IgD-negative memory B cell (primary cell): ENCODE measurements around the gene CPEB4. TPM values are rescaled to one million over a fixed set of nuclear protein-coding genes. Genes with fewer than 3 reads are reported as not detected.
A peak's percentile ranks its signal among the peaks of the same experiment; 100 is the strongest.

Experiments
- H3K27ac Mint-ChIP-seq, 3 donors: one replicate each; pipeline ENCODE4 v1.8.0; 2020 to 2022; ENCODE audit warnings: mild to moderate bottlenecking in 3 of 3, mixed read lengths in 3 of 3, moderate library complexity in 1 of 3
- H3K27me3 Mint-ChIP-seq: one replicate; pipeline ENCODE4 v1.8.0; 2021; ENCODE audit warnings: mixed read lengths
- H3K36me3 Mint-ChIP-seq: one replicate; pipeline ENCODE4 v1.8.0; 2020; ENCODE audit warnings: mild to moderate bottlenecking, mixed read lengths
- H3K4me1 Mint-ChIP-seq, 3 donors: one replicate each; pipeline ENCODE4 v1.8.0; 2020 to 2022; ENCODE audit warnings: mixed read lengths in 3 of 3, mild to moderate bottlenecking in 1 of 3
- H3K4me3 Mint-ChIP-seq, 4 donors: one replicate each; pipeline ENCODE4 v1.8.0; 2020 to 2022; ENCODE audit warnings: mild to moderate bottlenecking in 4 of 4, mixed read lengths in 4 of 4, moderate library complexity in 3 of 4
- H3K9me3 Mint-ChIP-seq, 3 donors: one replicate each; pipeline ENCODE4 v1.8.0; 2020 to 2021; ENCODE audit warnings: mixed read lengths in 3 of 3, mild to moderate bottlenecking in 1 of 3
- polyA plus RNA-seq: library from polyadenylated mRNA; unstranded; fragments of 300-500 nt; fragmentation: Illumina TruSeq; gene quantifications from one replicate; pipeline ENCODE4 v1.2.3, GENCODE V29; 2021

Gene CPEB4
- polyA plus RNA-seq, 1 donor from 2014 or later = 8.4 TPM

- Mint-ChIP-seq H3K36me3 (peaks cover 10% of the 10 kb centered on the region), H3K4me1 (peaks cover 34 to 64% (median 41%) of the 10 kb centered on the region in 3 donors), H3K27me3 (no peaks in the 10 kb centered on the region), H3K4me3 (no peak overlapping the region), H3K27ac (no peak overlapping the region), H3K9me3 (no peaks in the 10 kb centered on the region)
These were observed 16.0 kb downstream of the CPEB4 start for GRCh38 chr5:173904151-173904550.

DNA sequence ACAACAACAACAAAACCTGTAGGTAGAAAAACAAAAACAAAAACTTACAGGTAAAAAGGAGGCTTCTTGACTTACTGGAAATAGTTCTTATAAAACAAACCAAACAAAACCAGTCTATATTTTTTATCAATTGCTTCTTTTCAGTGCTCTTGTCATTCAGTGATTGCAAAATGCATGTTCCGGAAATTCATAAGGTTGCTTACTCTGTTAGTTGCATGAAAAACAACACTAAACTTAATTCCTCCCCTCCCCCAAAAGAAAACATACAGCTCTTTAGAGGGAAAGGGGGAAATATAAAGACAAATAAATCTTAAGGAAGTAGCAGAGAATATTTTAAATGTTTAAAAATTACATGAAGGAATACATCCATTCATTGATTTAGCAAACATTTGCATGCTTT is 19.1 kb downstream of the CPEB4 start:
- H3K36me3 Mint-ChIP-seq = peaks cover 8% of the 10 kb centered on the region
- no peaks in the 10 kb centered on the region for H3K27me3 Mint-ChIP-seq
- no peak overlapping the region for H3K27ac Mint-ChIP-seq
- peak overlapping the region in 1 of 4 donors; percentile 23 for H3K4me3 Mint-ChIP-seq
- H3K4me1 Mint-ChIP-seq = peaks cover 28 to 53% (median 40%) of the 10 kb centered on the region in 3 donors
- no peaks in the 10 kb centered on the region for H3K9me3 Mint-ChIP-seq

DNA sequence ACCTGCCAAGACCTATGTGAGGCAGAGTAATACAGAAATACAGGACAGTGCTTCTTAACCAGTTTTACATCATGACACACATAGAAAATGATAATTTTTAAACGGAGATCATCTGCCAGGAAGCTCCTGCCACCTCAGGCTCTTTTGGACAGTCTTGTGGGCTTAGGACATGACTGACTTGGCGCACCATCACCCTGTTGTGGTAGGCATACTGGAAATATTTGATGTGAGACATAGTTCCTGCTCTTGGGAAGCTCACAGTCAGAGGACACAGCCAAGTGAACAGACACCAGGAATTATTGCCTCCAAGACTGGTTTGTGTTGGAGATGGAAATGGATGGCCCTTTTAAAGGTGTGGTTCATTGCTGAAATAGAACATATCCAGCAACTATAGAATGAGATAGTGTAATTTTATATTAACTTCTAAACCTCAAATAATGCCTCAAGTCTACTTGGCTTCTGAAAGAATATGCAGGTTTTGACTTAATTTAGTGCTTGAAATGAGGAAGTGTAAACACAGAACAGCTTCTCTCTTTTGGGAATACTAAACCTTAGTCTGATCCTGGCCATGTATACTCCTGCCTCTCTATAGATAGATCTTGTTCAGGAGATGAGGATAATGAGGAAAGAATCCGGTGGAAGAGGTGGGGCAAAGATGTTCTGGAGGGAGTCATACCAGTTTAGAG is 19.7 kb downstream of the CPEB4 start:
- Mint-ChIP-seq H3K27me3 (no peaks in the 10 kb centered on the region), H3K36me3 (peaks cover 7% of the 10 kb centered on the region), H3K4me3 (peak overlapping the region in 1 of 4 donors; percentile 23), H3K27ac (peak overlapping the region in 1 of 3 donors; percentile 26), H3K9me3 (no peaks in the 10 kb centered on the region), H3K4me1 (peaks cover 27 to 48% (median 38%) of the 10 kb centered on the region in 3 donors)

- H3K9me3 Mint-ChIP-seq = no peaks in the 10 kb centered on the region
- H3K27me3 Mint-ChIP-seq = no peaks in the 10 kb centered on the region
- peak overlapping the region in 1 of 3 donors; percentile 56 for H3K27ac Mint-ChIP-seq
- H3K4me3 Mint-ChIP-seq = no peak overlapping the region
- peaks cover 23 to 35% (median 27%) of the 10 kb centered on the region in 3 donors for H3K4me1 Mint-ChIP-seq
- peaks cover 6% of the 10 kb centered on the region for H3K36me3 Mint-ChIP-seq
These were observed 21.1 kb downstream of the CPEB4 start for GRCh38 chr5:173909199-173909598.

GRCh38 chr5:173910215-173910614 is 22.1 kb downstream of the CPEB4 start:
- H3K4me1 Mint-ChIP-seq = peaks cover 23 to 35% (median 27%) of the 10 kb centered on the region in 3 donors
- no peak overlapping the region for H3K4me3 Mint-ChIP-seq
- no peaks in the 10 kb centered on the region for H3K27me3 Mint-ChIP-seq
- H3K36me3 Mint-ChIP-seq = peaks cover 6% of the 10 kb centered on the region
- H3K27ac Mint-ChIP-seq = no peak overlapping the region
- H3K9me3 Mint-ChIP-seq = no peaks in the 10 kb centered on the region

DNA sequence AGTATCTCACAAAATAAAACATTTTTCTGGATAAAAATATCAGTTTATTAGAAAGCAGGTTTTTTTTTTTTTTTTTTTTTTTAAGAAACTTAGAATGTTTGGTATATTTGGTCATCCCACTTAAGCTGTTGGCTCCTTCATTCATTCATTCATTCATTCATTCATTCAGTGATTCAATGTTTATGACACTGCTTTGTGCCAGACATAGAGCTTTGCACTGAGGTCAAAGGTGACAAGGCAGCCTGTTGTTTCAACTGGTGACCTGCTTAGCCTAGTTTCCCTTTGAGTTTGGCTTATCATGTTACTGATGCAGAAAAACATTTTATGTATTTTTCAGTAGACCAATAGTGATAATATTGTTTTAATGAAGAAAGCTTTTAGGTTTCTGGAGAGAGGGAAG is 23.5 kb downstream of the CPEB4 start:
- Mint-ChIP-seq H3K27ac (no peak overlapping the region), H3K9me3 (no peaks in the 10 kb centered on the region), H3K4me1 (peaks cover 24 to 35% (median 32%) of the 10 kb centered on the region in 3 donors), H3K36me3 (peaks cover 7% of the 10 kb centered on the region), H3K27me3 (no peaks in the 10 kb centered on the region), H3K4me3 (no peak overlapping the region)

- peaks cover 7% of the 10 kb centered on the region for H3K36me3 Mint-ChIP-seq
- H3K9me3 Mint-ChIP-seq = no peaks in the 10 kb centered on the region
- H3K27me3 Mint-ChIP-seq = no peaks in the 10 kb centered on the region
- no peak overlapping the region for H3K4me3 Mint-ChIP-seq
- H3K27ac Mint-ChIP-seq = no peak overlapping the region
- H3K4me1 Mint-ChIP-seq = peaks cover 11 to 20% (median 16%) of the 10 kb centered on the region in 3 donors
These were observed 25.7 kb downstream of the CPEB4 start for GRCh38 chr5:173913686-173914321.

- H3K36me3 Mint-ChIP-seq = peaks cover 7% of the 10 kb centered on the region
- no peaks in the 10 kb centered on the region for H3K9me3 Mint-ChIP-seq
- H3K27me3 Mint-ChIP-seq = no peaks in the 10 kb centered on the region
- no peak overlapping the region for H3K4me3 Mint-ChIP-seq
- peaks cover 6 to 10% (median 7%) of the 10 kb centered on the region in 3 donors for H3K4me1 Mint-ChIP-seq
- H3K27ac Mint-ChIP-seq = no peak overlapping the region
These were observed 27.3 kb downstream of the CPEB4 start for GRCh38 chr5:173915310-173916014.

GRCh38 chr5:173916233-173916632 is 28.1 kb downstream of the CPEB4 start:
- Mint-ChIP-seq H3K9me3 (no peaks in the 10 kb centered on the region), H3K36me3 (peaks cover 6% of the 10 kb centered on the region), H3K27ac (peak overlapping the region in 2 of 3 donors; percentile 41 to 85), H3K27me3 (no peaks in the 10 kb centered on the region), H3K4me3 (peak overlapping the region in 2 of 4 donors; percentile 52 to 61), H3K4me1 (peaks cover 7 to 10% (median 7%) of the 10 kb centered on the region in 3 donors)

DNA sequence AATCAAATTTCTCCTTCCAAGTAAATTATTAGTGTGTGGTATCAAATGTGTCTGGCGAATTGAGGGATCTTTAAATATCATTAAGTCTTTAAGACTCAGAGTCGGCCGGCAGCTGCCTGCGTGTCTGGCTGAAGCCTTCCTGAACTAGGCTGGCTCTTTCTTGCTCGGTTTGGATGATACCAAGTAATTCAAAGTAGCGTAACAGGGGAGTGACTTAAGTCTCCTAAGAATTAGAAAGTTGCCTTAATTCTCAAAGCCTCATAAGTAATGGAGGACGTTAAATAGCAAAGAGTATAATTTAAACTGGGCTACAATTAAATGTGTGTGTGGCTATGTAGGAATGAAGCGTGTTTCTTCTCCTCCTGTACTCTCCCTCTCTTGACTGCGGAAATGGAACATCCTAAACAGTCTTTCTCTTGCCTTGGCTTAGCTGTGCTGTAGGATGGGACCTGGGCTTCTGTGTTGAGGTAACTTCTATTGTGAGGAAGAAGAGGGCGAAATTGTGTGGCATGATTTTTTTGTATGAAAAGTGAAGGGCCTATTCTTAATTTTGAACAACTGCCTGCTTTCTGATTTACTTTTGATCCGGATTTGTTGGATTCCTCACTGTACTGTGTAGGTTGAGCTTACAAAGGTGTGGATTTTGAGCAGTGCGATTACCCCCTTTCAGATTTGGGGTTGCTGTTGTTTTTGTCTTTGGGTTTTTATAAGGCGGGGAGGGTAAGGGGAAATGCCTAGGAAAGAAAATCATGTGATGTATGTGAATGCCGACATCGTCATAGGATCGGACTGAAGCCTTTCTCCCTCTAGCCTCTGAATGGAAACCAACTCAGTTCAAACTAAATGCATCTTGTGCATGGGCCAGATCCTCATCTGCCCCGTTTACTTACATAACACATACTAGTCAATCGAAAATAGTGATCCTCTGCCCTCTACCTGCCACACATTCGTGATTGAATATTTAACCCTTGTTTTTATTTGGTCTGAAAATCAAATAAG is 29.9 kb downstream of the CPEB4 start:
- Mint-ChIP-seq H3K4me3 (no peak overlapping the region), H3K27me3 (no peaks in the 10 kb centered on the region), H3K27ac (no peak overlapping the region), H3K9me3 (no peaks in the 10 kb centered on the region), H3K36me3 (peaks cover 4% of the 10 kb centered on the region), H3K4me1 (peaks cover 5 to 10% (median 8%) of the 10 kb centered on the region in 3 donors)

DNA sequence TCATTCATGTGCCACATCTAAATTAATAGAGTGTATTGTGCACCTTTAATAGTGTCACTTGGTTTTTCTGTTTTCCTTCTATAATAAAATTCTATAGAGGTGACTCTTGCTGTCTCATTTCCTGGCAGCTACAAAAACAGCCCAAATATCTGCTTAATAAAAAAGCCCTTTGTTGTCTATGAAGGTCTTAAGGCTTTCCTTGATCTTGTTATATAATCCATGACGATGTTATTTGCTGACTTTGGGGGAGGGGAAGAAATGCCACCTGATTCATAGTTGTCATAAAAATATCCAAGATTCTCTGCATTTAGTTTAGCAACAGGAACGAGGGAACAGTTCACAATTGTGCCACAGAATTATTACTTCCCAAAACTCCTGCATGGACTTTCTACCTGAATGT is 31.3 kb downstream of the CPEB4 start:
- Mint-ChIP-seq H3K9me3 (no peaks in the 10 kb centered on the region), H3K4me3 (no peak overlapping the region), H3K27me3 (no peaks in the 10 kb centered on the region), H3K27ac (no peak overlapping the region), H3K36me3 (peaks cover 3% of the 10 kb centered on the region), H3K4me1 (peaks cover 11 to 21% (median 14%) of the 10 kb centered on the region in 3 donors)

GRCh38 chr5:173920024-173920753 is 32.0 kb downstream of the CPEB4 start:
- H3K27me3 Mint-ChIP-seq = no peaks in the 10 kb centered on the region
- peaks cover 2% of the 10 kb centered on the region for H3K36me3 Mint-ChIP-seq
- H3K9me3 Mint-ChIP-seq = no peaks in the 10 kb centered on the region
- H3K4me3 Mint-ChIP-seq = no peak overlapping the region
- H3K27ac Mint-ChIP-seq = no peak overlapping the region
- peaks cover 19 to 27% (median 22%) of the 10 kb centered on the region in 3 donors for H3K4me1 Mint-ChIP-seq

GRCh38 chr5:173920866-173921555 is 32.9 kb downstream of the CPEB4 start:
- H3K9me3 Mint-ChIP-seq = no peaks in the 10 kb centered on the region
- no peak overlapping the region for H3K27ac Mint-ChIP-seq
- H3K4me1 Mint-ChIP-seq = peaks cover 20 to 27% (median 25%) of the 10 kb centered on the region in 3 donors
- no peak overlapping the region for H3K4me3 Mint-ChIP-seq
- H3K36me3 Mint-ChIP-seq = no peaks in the 10 kb centered on the region
- H3K27me3 Mint-ChIP-seq = no peaks in the 10 kb centered on the region
